Left renal cortex interstitium (tissue), 4 donors: ENCODE data around the gene UPF3B. TPM values are rescaled to one million over a fixed set of nuclear protein-coding genes. Genes with fewer than 3 reads are reported as not detected.
"Not testable (repeated sequence)": the region's sequence is repeated elsewhere in the genome, so short reads cannot be mapped to it uniquely, and the experiment has no call there.

Source experiments
- DNase-seq, 4 donors: peaks; one replicate each; pipeline ENCODE4 v3.0.0-alpha.2; 2013; ENCODE audit warnings: low read depth in 4 of 4, low spot score in 2 of 4, missing footprints in 1 of 4
- polyA plus RNA-seq, 4 donors: library from polyadenylated mRNA; unstranded; fragments of 120-200 nt; gene quantifications; one replicate each; pipeline ENCODE4 v1.2.1, GENCODE V29; 2013; ENCODE audit not compliant: insufficient read length in 4 of 4

The UPF3B gene
- polyA plus RNA-seq, 4 donors = 24.3 to 39.4 (median 34.0) TPM

DNA sequence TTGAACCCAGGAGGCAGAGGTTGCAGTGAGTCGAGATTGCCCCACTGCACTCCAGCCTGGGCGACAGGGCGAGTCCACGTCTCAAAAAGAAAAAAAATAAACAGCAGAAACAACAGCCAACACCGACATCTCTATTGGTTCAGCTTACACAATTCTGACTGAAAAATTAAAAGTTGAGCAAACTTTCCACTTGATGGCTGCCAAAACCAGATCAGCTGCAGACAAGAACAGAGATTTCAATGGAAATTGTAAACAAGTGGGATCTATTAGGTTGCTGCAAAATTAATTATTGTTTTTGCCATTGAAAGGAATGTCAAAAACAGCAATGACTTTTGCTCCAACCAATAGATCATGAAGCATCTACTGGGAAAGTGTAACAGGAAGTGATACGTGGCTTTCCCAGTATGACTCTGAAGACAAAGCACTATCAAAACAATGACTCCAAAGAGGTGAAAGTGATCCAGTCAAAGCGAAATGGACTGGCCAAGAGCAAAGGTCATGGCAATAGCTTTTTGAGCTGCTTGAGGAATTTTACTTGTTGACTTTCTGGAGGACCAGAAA, 26.3 kb downstream of the UPF3B start:
- DNase-seq = no peak

DNA sequence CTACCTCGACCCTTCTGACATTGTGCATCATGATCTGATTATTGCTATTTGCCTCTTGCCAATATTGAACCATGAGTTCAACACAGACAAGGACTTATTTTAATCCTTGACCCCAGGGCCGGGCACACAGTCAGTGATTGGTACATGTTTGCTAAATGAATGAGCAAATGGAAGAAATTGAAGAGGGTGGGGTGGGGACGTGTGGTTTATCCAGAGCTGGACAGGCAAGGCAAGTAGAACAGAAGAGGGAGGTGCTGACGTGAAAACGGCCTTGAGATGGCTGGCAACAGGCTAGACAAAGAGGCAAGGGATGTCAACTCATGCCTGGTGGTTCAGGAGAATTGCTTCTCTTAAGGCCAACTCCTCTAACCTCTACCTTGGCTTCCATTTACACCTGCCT, 28.5 kb downstream of the UPF3B start:
- DNase-seq = not testable (repeated sequence)

DNA sequence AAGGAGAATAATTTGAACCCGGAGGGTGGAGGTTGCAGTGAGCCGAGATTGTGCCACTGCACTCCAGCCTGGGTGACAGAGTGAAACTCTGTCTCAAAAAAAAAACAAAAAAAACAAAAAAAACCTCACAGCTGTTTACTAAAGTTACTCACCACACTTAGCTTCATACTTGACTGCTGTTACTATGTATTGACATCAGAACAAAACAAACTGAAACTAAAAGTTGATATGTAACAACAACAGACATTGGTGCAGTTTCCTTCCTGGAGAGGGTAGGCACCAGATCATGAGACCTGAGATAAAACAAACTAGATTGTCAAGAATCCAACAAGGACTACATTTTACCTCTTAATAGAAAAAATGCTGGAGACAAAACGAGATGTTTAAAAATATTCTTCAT, 31.1 kb downstream of the UPF3B start:
- not testable (repeated sequence) for DNase-seq

DNA sequence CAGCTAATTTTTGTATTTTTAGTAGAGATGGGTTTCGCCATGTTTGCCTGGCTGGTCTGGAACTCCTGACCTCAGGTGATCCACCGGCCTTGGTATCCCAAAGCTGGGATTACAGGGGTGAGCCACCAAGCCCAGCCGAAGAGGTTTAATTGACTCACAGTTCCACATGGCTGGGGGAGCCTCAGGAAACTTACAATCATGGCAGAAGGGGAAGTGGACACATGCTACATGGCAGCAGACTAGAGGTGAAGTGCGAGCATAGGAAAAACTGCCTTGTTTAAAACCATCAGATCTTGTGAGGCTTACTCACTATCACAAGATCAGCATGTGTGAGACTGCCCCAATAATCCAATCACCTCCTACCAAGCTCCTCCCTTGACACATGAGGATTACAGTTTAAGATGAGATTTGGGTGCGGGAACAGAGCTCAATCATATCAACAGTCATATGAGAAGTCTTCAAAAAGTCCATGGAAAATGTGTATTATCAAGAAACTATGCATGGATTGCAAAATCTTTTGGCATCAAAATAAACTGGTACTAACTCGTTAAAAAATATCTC, 35.6 kb downstream of the UPF3B start:
- DNase-seq = no peak

DNA sequence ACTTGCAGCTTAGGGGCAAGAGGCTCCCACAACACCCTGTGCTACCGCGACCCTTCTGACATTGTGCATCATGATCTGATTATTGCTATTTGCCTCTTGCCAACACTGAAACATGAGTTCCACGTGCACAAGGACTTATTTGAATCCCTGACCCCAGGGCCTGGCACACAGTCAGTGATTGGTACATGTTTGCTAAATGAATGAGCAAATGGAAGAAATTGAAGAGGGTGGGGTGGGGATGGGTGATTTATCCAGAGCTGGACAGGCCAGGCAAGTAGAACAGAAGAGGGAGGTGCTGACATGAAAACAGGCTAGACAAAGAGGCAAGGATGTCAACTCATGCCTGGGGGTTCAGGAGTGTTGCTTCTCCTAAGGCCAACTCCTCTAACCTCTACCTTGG, 36.5 kb downstream of the UPF3B start:
- no peak for DNase-seq

DNA sequence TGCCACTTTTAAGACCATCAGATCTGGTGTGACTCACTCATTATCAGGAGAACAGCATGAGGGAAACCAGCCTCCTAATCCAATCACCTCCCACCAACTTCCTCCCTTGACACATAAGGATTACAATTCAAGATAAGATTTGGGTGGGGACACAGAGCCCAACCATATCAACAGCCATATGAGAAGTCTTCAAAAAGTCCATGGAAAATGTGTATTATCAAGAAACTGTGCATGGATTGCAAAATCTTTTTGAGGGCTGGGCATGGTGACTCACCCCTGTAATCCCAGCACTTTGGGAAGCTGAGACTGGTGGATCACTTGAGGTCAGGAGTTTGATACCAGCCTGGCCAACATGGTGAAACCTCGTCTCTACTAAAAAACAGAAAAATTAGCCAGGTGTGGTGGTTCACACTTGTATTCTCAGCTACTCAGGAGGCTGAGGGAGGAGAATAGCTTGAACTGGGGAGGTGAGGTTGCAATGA, 43.5 kb downstream of the UPF3B start:
- DNase-seq = no peak

DNA sequence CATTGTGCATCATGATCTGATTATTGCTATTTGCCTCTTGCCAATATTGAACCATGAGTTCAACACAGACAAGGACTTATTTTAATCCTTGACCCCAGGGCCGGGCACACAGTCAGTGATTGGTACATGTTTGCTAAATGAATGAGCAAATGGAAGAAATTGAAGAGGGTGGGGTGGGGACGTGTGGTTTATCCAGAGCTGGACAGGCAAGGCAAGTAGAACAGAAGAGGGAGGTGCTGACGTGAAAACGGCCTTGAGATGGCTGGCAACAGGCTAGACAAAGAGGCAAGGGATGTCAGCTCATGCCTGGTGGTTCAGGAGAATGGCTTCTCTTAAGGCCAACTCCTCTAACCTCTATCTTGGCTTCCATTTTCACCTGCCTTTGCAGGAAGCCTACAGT, 44.3 kb downstream of the UPF3B start:
- DNase-seq = not testable (repeated sequence)

DNA sequence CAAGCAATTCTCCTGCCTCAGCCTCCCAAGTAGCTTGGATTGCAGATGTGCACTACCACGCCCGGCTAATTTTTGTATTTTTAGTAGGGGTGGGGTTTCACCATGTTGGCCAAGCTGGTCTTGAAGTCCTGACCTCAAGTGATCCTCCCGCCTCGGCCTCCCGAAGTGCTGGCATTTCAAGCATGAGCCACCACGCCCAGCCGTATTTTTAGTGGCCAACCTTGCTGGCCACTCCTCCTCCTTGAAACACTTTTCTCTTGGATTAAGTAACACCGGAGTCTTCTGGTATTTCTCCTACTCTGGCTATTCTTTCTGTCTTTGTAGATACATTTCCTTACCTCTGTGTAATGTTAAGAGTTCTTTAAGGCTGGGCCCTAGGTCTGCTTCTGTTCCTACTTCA, 50.2 kb downstream of the UPF3B start:
- no peak for DNase-seq

DNA sequence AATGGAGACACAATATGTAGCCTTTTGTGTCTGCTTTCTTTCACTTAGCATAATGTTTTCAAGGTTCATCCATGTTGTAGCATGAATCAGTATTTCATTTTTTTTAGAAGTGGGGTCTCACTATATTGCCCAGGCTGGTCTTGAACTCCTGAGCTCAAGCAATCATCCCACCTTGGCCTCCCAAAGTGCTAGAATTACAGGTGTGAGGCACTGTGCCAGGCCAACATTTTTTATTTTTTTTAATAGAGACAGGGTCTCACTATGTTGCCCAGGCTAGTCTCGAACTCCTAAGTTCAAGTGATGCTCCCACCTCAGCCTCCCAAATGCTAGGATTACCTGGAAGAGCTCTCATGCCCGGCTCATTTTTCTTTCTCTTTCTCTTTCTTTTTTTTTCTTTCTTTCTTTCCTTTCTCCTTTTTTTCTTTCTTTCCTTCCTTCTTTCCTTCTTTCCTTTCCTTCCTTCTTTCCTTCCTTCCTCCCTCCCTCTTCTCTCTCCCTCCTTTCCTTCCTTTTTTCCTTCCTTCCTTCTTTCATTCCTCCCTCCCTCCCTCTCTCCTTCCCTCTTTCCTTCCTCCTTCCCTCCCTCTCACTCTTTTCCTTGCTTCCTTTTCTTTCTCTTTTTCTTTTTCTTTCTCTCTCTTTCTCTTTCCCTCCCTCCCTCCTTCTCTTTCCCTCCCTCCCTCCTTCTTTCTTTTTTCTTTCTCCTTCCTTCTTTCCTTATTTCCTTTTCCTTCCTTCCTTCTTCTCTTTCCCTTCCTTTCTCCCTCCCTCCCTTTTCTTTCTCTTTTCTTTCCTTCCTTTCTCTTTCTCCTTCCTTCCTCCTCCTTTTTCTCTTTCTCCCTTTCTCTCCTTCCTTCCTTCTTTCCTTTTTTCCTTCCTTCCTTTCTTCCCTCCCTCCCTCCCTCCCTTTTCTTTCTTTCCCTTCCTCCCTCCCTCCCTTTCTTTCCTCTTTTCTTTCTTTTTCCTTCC, 51.2 kb downstream of the UPF3B start:
- no peak for DNase-seq

DNA sequence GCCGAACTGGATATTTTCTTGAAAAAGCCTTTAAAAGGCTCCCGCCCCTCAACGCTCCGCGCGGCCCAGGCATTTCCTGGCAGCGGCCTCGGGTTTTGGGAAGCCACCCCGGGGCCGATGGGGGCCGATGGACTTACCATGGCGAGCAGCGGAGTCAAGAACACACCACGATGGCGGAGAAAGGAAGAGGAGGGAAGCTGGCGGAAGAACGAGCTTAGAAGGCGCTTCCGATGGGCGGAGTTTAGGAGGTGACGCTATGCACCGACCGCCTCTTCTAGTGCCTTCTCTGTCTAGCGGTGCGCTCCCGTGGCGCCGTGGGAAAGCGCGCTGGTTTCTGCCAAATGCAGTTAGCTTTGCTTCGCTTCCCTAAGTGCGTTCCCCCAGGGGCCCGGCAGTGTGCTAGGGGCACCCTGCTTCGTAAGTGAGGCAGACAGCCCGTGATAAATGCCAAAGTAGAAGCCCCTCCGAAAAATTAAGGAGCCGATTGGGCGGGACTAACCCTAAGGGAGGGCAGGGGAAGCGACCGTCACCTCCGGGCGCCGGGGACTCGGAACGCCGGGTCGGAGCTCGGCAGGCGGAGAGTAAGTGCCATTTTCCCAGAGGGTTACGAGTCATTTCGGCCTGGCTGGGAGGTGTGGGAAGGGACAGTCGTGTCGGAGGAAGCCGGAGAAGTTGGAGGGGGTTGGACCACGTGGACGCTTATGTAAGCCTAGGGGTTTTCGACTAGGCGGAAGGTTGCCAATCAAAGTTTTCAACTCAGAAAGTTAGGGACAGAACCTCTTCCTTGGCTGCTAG, 61.1 kb downstream of the UPF3B start, which contains the start of gene RPL39:
RPL39 (minus strand) TSS at position 194 of the 795 bp plus-strand sequence; CDS start at position 140, 54 bp downstream.
- DNase-seq = peak; percentile 63 to 81 (median 78)

DNA sequence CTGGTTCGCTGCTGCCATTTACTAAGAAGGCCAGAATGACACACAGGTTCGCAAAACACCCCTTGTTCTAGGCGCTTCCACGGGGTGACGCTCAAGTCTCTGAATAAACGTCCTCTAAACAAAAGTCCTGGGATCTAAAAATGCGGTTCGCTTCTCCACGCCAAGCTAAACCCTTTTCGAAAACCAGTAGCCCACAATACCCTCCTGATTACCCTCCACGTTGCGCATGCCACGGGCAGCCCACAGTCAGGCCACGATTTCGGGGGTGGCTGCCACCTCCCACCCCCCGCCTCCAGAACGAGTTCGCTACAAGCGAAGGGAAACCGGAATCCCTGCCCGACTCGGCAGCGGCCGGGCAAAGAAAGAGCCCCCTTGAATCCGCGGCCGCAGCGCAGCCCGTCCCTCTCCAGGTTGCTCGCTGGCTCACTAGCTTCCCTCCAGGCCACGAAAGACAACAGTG, 61.8 kb downstream of the UPF3B start:
- peak in 3 of 4 donors; percentile 17 to 29 (median 21) for DNase-seq

DNA sequence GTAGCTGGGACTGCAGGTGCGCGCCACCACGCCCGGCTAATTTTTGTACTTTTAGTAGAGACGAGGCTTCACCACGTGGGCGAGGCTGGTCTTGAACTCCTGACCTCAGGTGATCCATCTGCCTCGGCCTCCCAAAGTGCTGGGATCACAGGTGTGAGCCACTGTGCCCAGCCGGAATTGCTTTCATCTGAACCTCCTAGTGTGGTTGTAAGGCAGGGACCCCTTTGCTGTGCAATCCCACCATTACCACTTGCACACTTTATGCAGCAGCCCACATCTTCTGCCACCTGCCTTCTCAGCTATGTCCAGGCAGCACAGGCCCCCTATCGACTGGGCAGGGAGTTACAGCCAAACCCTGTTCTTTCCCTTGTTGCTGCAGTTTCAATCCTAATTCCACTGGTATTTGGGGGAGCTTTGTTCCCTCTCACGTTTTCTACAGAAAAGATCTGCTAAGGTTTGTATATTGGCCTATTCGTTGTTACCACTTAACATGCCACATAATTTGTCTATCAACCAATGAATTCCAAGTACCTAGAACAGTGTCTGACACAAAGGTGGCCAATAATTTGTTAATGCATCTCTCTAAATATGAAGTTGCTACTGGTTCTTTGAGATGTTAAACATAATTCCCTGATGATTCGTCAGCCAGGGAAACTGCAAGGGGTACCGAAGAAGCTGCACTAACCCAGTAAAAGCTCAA, 67.9 kb downstream of the UPF3B start:
- no peak for DNase-seq

Other genes with a start within 250 kb of the UPF3B start
- 10 to 100 TPM; 14.6 to 16.6 (median 15.8) TPM for gene NKRF, start 246.5 kb downstream of the UPF3B start, polyA plus RNA-seq
- gene SEPTIN6, start 159.8 kb downstream of the UPF3B start, polyA plus RNA-seq = 10 to 100 TPM; 61.0 to 68.8 (median 63.8) TPM
- gene SOWAHD, start 94.4 kb downstream of the UPF3B start, polyA plus RNA-seq = under 1 TPM; 0.40 to 0.79 (median 0.61) TPM
- gene RPL39, start 61.3 kb downstream of the UPF3B start, polyA plus RNA-seq = 1,000 to 10,000 TPM; 1,958 to 2,894 (median 2,245) TPM
- gene RNF113A, start 18.8 kb upstream of the UPF3B start, polyA plus RNA-seq = 10 to 100 TPM in 3 of 4 donors, 1 to 10 TPM in 1; 9.3 to 13.5 (median 12.2) TPM
- gene NDUFA1, start 18.9 kb upstream of the UPF3B start, polyA plus RNA-seq = 100 to 1,000 TPM; 118 to 179 (median 134) TPM
- under 1 TPM in 3 of 4 donors, not detected in 1; 0.34 to 0.77 (median 0.49) TPM for gene AKAP14, start 42.9 kb upstream of the UPF3B start, polyA plus RNA-seq
- gene NKAP, start 90.8 kb upstream of the UPF3B start, polyA plus RNA-seq = 10 to 100 TPM; 12.3 to 18.2 (median 15.9) TPM
- under 1 TPM in 2 of 4 donors, not detected in 2; 0.14 to 0.94 TPM for gene RHOXF2B, start 224.7 kb upstream of the UPF3B start, polyA plus RNA-seq